ENCODE results near the gene NHLH2. TPM values are rescaled to one million over a fixed set of nuclear protein-coding genes. Genes with fewer than 3 reads are reported as not detected.

The NHLH2 gene
- total RNA-seq, 2 donors from 2014 or later, result not detected

- ATAC-seq (no peak), DNase-seq (ENCODE audit: low spot score in 2 of 2) (no peak)
- H3K36me3 Mint-ChIP-seq, result no peaks in the 10 kb centered on the region
- H3K9me3 Mint-ChIP-seq, result no peaks in the 10 kb centered on the region
- no peak overlapping the region for H3K27ac Mint-ChIP-seq
Observed at GRCh38 chr1:115822117-115822516, 18.8 kb downstream of the NHLH2 start.

- Mint-ChIP-seq H3K27ac (no peak overlapping the region), H3K36me3 (no peaks in the 10 kb centered on the region), H3K9me3 (no peaks in the 10 kb centered on the region)
- no peak for DNase-seq (ENCODE audit: low spot score in 2 of 2)
- no peak for ATAC-seq
Observed at GRCh38 chr1:115815694-115816093, 25.2 kb downstream of the NHLH2 start.

- H3K27ac Mint-ChIP-seq, result no peak overlapping the region
- H3K9me3 Mint-ChIP-seq, result no peaks in the 10 kb centered on the region
- ATAC-seq, result no peak
Observed at GRCh38 chr1:115814685-115815398, 26.1 kb downstream of the NHLH2 start.

GRCh38 chr1:115813727-115814126, 27.2 kb downstream of the NHLH2 start:
- no peak overlapping the region for H3K27ac Mint-ChIP-seq
- H3K9me3 Mint-ChIP-seq, result no peaks in the 10 kb centered on the region
- DNase-seq (ENCODE audit: low spot score in 2 of 2) (no peak), ATAC-seq (no peak)
- H3K36me3 Mint-ChIP-seq, result no peaks in the 10 kb centered on the region

More at GRCh38 chr1:115814685-115815398, 26.1 kb downstream of the NHLH2 start:
- H3K36me3 Mint-ChIP-seq, result no peaks in the 10 kb centered on the region
- DNase-seq (ENCODE audit: low spot score in 2 of 2), result no peak

- Mint-ChIP-seq H3K9me3 (no peaks in the 10 kb centered on the region), H3K36me3 (no peaks in the 10 kb centered on the region), H3K27ac (no peak overlapping the region)
- DNase-seq (ENCODE audit: low spot score in 2 of 2), result no peak
- no peak for ATAC-seq
Observed at GRCh38 chr1:115811140-115811828, 29.6 kb downstream of the NHLH2 start.

- Mint-ChIP-seq H3K9me3 (no peaks in the 10 kb centered on the region), H3K36me3 (no peaks in the 10 kb centered on the region), H3K27ac (no peak overlapping the region)
- ATAC-seq (no peak), DNase-seq (ENCODE audit: low spot score in 2 of 2) (no peak)
Observed at GRCh38 chr1:115810609-115811008, 30.3 kb downstream of the NHLH2 start.

GRCh38 chr1:115809847-115810246, 31.1 kb downstream of the NHLH2 start:
- H3K36me3 Mint-ChIP-seq, result no peaks in the 10 kb centered on the region
- H3K27ac Mint-ChIP-seq, result no peak overlapping the region
- DNase-seq (ENCODE audit: low spot score in 2 of 2) (no peak), ATAC-seq (no peak)
- no peaks in the 10 kb centered on the region for H3K9me3 Mint-ChIP-seq

GRCh38 chr1:115809076-115809475, 31.9 kb downstream of the NHLH2 start:
- no peak overlapping the region for H3K27ac Mint-ChIP-seq
- H3K36me3 Mint-ChIP-seq, result no peaks in the 10 kb centered on the region

GRCh38 chr1:115807723-115808122, 33.2 kb downstream of the NHLH2 start:
- DNase-seq (ENCODE audit: low spot score in 2 of 2) (peak in 1 of 2 donors; percentile 60), ATAC-seq (peak; percentile 47 to 51)

More at GRCh38 chr1:115809076-115809475, 31.9 kb downstream of the NHLH2 start:
- DNase-seq (ENCODE audit: low spot score in 2 of 2) (no peak), ATAC-seq (no peak)
- no peaks in the 10 kb centered on the region for H3K9me3 Mint-ChIP-seq

GRCh38 chr1:115805597-115805996, 35.3 kb downstream of the NHLH2 start:
- Mint-ChIP-seq H3K27ac (peak overlapping the region in 1 of 2 donors; percentile 39), H3K36me3 (no peaks in the 10 kb centered on the region), H3K9me3 (no peaks in the 10 kb centered on the region)
- DNase-seq (ENCODE audit: low spot score in 2 of 2), result no peak
- ATAC-seq, result no peak

More at GRCh38 chr1:115807723-115808122, 33.2 kb downstream of the NHLH2 start:
- Mint-ChIP-seq H3K9me3 (no peaks in the 10 kb centered on the region), H3K36me3 (no peaks in the 10 kb centered on the region), H3K27ac (no peak overlapping the region)

- no peak for DNase-seq (ENCODE audit: low spot score in 2 of 2)
Observed at GRCh38 chr1:115802416-115802815, 38.5 kb downstream of the NHLH2 start.

GRCh38 chr1:115797486-115797885, 43.4 kb downstream of the NHLH2 start:
- no peak for DNase-seq (ENCODE audit: low spot score in 2 of 2)
- H3K9me3 Mint-ChIP-seq, result no peaks in the 10 kb centered on the region
- no peak overlapping the region for H3K27ac Mint-ChIP-seq
- no peaks in the 10 kb centered on the region for H3K36me3 Mint-ChIP-seq
- no peak for ATAC-seq

More at GRCh38 chr1:115802416-115802815, 38.5 kb downstream of the NHLH2 start:
- Mint-ChIP-seq H3K36me3 (no peaks in the 10 kb centered on the region), H3K9me3 (no peaks in the 10 kb centered on the region), H3K27ac (no peak overlapping the region)
- no peak for ATAC-seq

- no peak overlapping the region for H3K27ac Mint-ChIP-seq
- no peaks in the 10 kb centered on the region for H3K36me3 Mint-ChIP-seq
- H3K9me3 Mint-ChIP-seq, result no peaks in the 10 kb centered on the region
- DNase-seq (ENCODE audit: low spot score in 2 of 2), result no peak
- no peak for ATAC-seq
Observed at GRCh38 chr1:115796897-115797296, 44.0 kb downstream of the NHLH2 start.

GRCh38 chr1:115796036-115796435, 44.9 kb downstream of the NHLH2 start:
- Mint-ChIP-seq H3K27ac (no peak overlapping the region), H3K9me3 (no peaks in the 10 kb centered on the region), H3K36me3 (no peaks in the 10 kb centered on the region)
- no peak for ATAC-seq
- no peak for DNase-seq (ENCODE audit: low spot score in 2 of 2)

GRCh38 chr1:115794976-115795639, 45.8 kb downstream of the NHLH2 start:
- DNase-seq (ENCODE audit: low spot score in 2 of 2) (no peak), ATAC-seq (no peak)
- no peaks in the 10 kb centered on the region for H3K36me3 Mint-ChIP-seq
- H3K9me3 Mint-ChIP-seq, result no peaks in the 10 kb centered on the region
- no peak overlapping the region for H3K27ac Mint-ChIP-seq

GRCh38 chr1:115793162-115793561, 47.8 kb downstream of the NHLH2 start:
- ATAC-seq (no peak), DNase-seq (ENCODE audit: low spot score in 2 of 2) (no peak)
- Mint-ChIP-seq H3K36me3 (no peaks in the 10 kb centered on the region), H3K27ac (no peak overlapping the region), H3K9me3 (no peaks in the 10 kb centered on the region)

GRCh38 chr1:115791816-115792215, 49.1 kb downstream of the NHLH2 start:
- ATAC-seq (no peak), DNase-seq (ENCODE audit: low spot score in 2 of 2) (no peak)
- H3K27ac Mint-ChIP-seq, result no peak overlapping the region
- H3K36me3 Mint-ChIP-seq, result no peaks in the 10 kb centered on the region
- H3K9me3 Mint-ChIP-seq, result peaks cover 0 to 2% of the 10 kb centered on the region in 2 donors
